Right kidney (tissue), 9 donors: Measurements from ENCODE around the gene ANLN.
"Not testable (repeated sequence)": the region's sequence is repeated elsewhere in the genome, so short reads cannot be mapped to it uniquely, and the experiment has no call there.

ENCODE experiments used
- DNase-seq: peaks from one replicate; pipeline ENCODE4 v3.0.0-alpha.2; 2016
- long read RNA-seq, 8 donors: transcript quantifications; one replicate each; lab custom pipeline, GENCODE V29; 2026

ANLN gene
- long read RNA-seq, donor 1, partial matches to known transcripts = 5 of 5 reads
- long read RNA-seq, donor 1, other reads (novel, unspliced or antisense) = 0 of 5 reads
- long read RNA-seq, donor 2 = 0 reads
- long read RNA-seq, donor 3 = 0 reads
- long read RNA-seq, donor 4 = 0 reads
- long read RNA-seq, donor 5, full-length matches to known transcripts = 1 of 1 reads
- long read RNA-seq, donor 5, partial matches to known transcripts = 0 of 1 reads
- long read RNA-seq, donor 5, other reads (novel, unspliced or antisense) = 0 of 1 reads
- long read RNA-seq, donor 6 = 0 reads
- long read RNA-seq, donor 7, partial matches to known transcripts = 0 of 1 reads
- long read RNA-seq, donor 7, other reads (novel, unspliced or antisense) = 0 of 1 reads
- long read RNA-seq, donor 8, full-length matches to known transcripts = 1 of 1 reads
- long read RNA-seq, donor 8, partial matches to known transcripts = 0 of 1 reads
- long read RNA-seq, donor 8, other reads (novel, unspliced or antisense) = 0 of 1 reads

- peak; percentile 94 for DNase-seq
These were observed at the start of gene ANLN for GRCh38 chr7:36389371-36390198. ANLN (plus strand) TSS chr7:36389862; CDS start chr7:36390027, 165 bp downstream.

GRCh38 chr7:36343548-36343947 lies 46.1 kb upstream of the ANLN start:
- no peak for DNase-seq

DNA sequence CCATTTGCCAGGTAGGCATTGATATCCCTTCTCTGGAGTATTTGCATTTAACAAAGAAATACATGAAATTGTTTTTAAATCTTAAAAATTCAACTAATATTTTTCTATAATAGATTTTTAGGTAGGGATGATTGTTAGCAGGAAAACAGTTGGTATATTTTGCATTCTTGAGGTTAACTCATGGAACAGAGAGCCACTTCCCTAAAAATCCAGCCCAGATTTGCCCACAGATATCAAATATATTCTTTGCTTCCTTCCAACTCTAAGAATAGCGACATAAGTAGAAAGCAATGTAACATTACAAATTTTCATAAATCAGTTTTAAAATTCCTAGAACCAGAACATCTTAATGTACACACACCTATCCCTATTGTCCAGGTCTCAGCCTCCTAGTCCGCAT lies 45.0 kb upstream of the ANLN start:
- no peak for DNase-seq

GRCh38 chr7:36346260-36346831 lies 43.3 kb upstream of the ANLN start:
- no peak for DNase-seq

- no peak for DNase-seq
These were observed 41.4 kb upstream of the ANLN start for GRCh38 chr7:36348256-36348655.

GRCh38 chr7:36348771-36349170 lies 40.9 kb upstream of the ANLN start:
- DNase-seq = no peak

DNA sequence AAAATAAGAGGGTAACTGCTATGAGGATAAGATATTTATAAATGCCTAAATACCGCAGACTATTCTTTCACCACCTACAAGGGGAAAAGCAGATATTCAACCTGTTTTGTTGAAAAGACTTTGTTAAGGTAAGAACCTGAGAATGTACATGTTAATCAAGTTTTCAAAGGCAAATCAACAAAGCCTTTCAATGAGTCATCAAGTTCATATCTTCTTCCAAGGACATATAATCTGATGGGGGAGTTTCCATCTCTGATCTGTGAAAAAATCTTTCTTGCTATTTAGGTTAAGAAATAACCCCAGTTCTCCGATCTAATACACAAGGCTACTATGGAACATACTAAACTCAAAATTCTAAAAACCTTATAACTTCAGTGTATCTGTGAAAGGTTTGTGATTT lies 40.0 kb upstream of the ANLN start:
- no peak for DNase-seq

GRCh38 chr7:36355490-36355889 lies 34.2 kb upstream of the ANLN start:
- no peak for DNase-seq

DNA sequence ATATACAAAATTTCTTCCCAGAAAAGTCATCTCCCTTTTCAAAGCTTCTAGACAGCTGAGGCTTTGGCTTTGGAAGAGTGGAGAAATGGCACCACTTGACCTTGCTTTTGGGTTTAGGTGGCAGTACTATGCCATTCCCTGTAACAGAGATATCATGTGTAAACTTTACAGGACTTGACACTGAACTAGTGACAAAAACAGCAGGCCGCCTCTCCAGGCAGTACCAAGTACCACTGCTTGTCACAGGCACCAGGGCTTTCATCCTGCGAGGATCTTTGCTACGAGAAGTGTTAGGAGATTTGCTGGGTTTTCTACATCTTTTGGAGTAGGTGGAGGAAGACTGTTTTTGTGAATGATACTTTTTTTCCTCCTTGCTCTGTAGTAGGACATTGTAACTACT lies 32.6 kb upstream of the ANLN start:
- DNase-seq = no peak

DNA sequence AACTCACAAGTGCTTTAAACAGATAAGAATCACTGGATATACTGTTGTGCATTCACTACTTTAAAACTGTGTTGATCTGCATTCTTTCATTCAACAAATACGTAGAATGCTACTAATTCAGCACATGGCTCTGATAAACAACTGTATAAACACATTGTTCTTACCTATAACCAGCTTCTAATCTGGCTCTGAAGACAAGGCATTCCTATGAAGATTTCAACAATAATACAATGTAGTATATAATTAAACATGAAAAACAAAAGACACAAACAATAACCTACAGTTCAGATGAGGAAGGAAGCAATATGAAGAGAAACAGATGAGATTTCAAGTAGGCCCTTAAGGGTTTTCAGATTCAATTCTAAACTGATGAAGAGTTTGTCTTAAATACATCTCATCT lies 31.1 kb upstream of the ANLN start:
- no peak for DNase-seq

- DNase-seq = no peak
These were observed 29.4 kb upstream of the ANLN start for GRCh38 chr7:36360244-36360643.

GRCh38 chr7:36361227-36361626 lies 28.4 kb upstream of the ANLN start:
- no peak for DNase-seq

- DNase-seq = no peak
These were observed 26.1 kb upstream of the ANLN start for GRCh38 chr7:36363515-36363914.

DNA sequence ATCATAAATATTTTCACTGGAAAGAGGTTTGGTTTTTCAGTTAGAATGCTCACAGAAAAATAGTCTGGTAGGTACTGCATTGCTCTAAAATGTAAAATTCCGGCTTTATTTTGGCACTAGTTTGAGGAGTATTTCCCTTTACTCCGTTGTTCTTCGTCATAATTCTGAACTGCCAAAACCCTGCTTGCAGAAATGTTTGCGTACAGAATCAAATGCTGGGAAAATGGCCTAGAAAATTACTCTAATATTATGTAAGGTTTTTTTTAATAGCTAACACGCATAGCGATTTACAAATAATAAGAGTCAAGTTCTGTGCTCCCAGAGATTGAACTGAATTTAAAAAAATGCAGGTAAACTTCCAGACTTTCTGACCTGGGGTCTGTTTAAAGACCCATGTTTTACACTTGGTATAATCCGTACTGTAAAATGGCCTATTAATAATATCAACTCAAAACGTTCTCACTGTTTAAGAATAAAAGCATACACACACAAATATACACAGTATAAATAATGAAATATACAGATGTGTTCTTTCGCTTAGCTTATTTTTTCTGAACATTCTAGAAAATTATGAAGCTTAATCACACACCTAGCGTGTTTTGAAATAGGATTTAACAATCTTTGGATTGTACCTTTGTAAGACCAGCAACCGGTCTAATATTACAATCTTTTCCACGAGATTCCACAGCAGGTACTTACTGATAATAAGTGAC lies 23.5 kb upstream of the ANLN start:
- DNase-seq = no peak

DNA sequence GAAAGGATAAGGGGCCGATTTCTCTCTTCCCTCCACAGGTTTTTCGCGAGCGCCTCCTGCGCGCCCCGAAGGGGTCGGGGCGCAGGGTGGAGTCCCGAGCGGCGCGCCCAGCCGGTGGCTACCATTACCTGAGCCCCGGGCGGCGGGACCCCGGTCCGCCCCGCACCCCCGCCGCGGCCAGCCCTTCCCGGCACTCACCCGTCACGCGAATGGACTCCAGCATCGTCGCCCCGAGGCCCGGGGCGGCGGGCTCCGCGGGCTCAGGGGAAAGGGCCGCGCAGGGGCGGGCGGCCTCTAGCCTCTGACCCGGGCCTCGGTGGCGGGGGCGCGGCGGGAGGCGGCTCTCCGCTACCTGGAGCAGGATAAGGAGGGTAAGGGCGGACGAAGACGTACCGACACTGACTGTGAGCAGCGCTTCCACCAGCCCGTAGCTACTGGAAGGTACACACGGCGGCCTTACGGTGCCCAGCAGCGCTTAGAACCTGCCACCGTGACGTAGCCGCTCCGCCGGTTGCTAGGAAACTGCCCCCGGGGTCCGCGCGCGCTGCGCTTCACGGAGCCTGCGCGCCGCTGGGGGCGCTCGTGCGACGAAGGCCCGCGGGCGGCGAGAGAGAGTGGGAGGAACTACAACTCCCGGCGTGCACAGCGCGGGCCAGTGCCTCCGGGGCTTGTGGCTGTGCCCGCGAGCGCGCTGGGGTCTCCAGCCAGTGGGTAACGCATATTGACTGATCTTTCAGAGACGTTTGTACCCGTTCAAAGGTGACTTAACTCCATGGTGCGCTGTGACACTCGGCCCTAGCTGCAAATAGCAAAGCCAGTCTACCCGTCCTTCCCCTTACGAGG lies 22.7 kb upstream of the ANLN start:
- DNase-seq = peak; percentile 94

- no peak for DNase-seq
These were observed 22.0 kb upstream of the ANLN start for GRCh38 chr7:36367561-36368077.

GRCh38 chr7:36368496-36368895 lies 21.2 kb upstream of the ANLN start:
- DNase-seq = no peak

DNA sequence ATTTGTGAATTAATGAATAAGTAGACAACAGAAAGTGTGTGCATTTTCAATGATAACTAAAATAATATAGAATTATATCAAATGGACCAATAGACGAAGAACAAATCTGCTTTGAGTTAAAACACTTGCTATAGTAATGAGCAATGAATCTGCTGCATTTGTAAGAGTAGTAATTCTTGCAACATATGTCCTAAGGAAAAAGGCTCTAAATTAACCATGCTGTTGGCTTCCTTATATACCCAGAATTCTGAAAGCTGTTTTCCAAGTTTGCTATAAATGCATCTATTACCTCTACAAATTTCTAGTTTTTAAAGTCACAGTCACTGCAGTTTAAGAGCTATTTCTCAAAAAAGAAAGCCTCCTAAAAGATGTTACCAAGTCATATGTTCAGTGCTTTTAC lies 20.5 kb upstream of the ANLN start:
- DNase-seq = no peak

- DNase-seq = no peak
These were observed 19.6 kb upstream of the ANLN start for GRCh38 chr7:36370046-36370445.

- DNase-seq = no peak
These were observed 17.5 kb upstream of the ANLN start for GRCh38 chr7:36372156-36372555.

DNA sequence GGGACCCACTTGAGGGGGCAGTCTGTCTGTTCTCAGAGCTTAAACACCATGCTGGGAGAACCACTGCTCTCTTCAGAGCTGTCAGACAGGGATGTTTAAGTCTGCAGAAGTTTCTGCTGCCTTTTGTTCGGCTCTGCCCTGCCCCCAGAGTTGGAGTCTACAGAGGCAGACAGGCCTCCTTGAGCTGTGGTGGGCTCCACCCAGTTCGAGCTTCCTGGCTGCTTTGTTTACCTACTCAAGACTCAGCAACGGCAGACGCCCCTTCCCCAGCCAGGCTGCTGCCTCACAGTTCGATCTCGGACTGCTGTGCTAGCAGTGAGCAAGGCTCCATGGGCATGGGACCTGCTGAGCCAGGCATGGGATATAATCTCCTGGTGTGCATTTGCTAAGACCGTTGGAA lies 11.1 kb upstream of the ANLN start:
- DNase-seq = not testable (repeated sequence)
